ENCODE results near the gene NEURL1.
"Not testable (repeated sequence)": the region's sequence is repeated elsewhere in the genome, so short reads cannot be mapped to it uniquely, and the experiment has no call there.

The NEURL1 gene

GRCh38 chr10:103513380-103514060 lies 20.0 kb downstream of the NEURL1 start:
- DNase-seq (ENCODE audit: low read depth in 3 of 3): no peak

GRCh38 chr10:103514244-103514643 lies 20.7 kb downstream of the NEURL1 start:
- no peak for DNase-seq (ENCODE audit: low read depth in 3 of 3)

- no peak for DNase-seq (ENCODE audit: low read depth in 3 of 3)
Observed at GRCh38 chr10:103517234-103518085, 24.0 kb downstream of the NEURL1 start.

GRCh38 chr10:103519798-103520197 lies 26.3 kb downstream of the NEURL1 start:
- DNase-seq (ENCODE audit: low read depth in 3 of 3): no peak

GRCh38 chr10:103522006-103522405 lies 28.5 kb downstream of the NEURL1 start:
- DNase-seq (ENCODE audit: low read depth in 3 of 3): not testable (repeated sequence)

- no peak for DNase-seq (ENCODE audit: low read depth in 3 of 3)
Observed at GRCh38 chr10:103523683-103524082, 30.2 kb downstream of the NEURL1 start.

GRCh38 chr10:103525901-103526300 lies 32.4 kb downstream of the NEURL1 start:
- DNase-seq (ENCODE audit: low read depth in 3 of 3): no peak

GRCh38 chr10:103527476-103527875 lies 34.0 kb downstream of the NEURL1 start:
- DNase-seq (ENCODE audit: low read depth in 3 of 3): not testable (repeated sequence)

GRCh38 chr10:103528549-103528948 lies 35.0 kb downstream of the NEURL1 start:
- no peak for DNase-seq (ENCODE audit: low read depth in 3 of 3)

GRCh38 chr10:103529539-103529938 lies 36.0 kb downstream of the NEURL1 start:
- no peak for DNase-seq (ENCODE audit: low read depth in 3 of 3)

GRCh38 chr10:103533827-103534226 lies 40.3 kb downstream of the NEURL1 start:
- no peak for DNase-seq (ENCODE audit: low read depth in 3 of 3)

- no peak for DNase-seq (ENCODE audit: low read depth in 3 of 3)
Observed at GRCh38 chr10:103534621-103535498, 41.4 kb downstream of the NEURL1 start.

- DNase-seq (ENCODE audit: low read depth in 3 of 3): no peak
Observed at GRCh38 chr10:103535595-103535994, 42.1 kb downstream of the NEURL1 start.

GRCh38 chr10:103539751-103540150 lies 46.2 kb downstream of the NEURL1 start:
- DNase-seq (ENCODE audit: low read depth in 3 of 3): no peak

- no peak for DNase-seq (ENCODE audit: low read depth in 3 of 3)
Observed at GRCh38 chr10:103540722-103541121, 47.2 kb downstream of the NEURL1 start.

- DNase-seq (ENCODE audit: low read depth in 3 of 3): no peak
Observed at GRCh38 chr10:103541616-103542015, 48.1 kb downstream of the NEURL1 start.

- DNase-seq (ENCODE audit: low read depth in 3 of 3): no peak
Observed at GRCh38 chr10:103542764-103543616, 49.5 kb downstream of the NEURL1 start.

GRCh38 chr10:103543617-103544525 lies 50.4 kb downstream of the NEURL1 start:
- DNase-seq (ENCODE audit: low read depth in 3 of 3): no peak

GRCh38 chr10:103544657-103545310 lies 51.3 kb downstream of the NEURL1 start:
- DNase-seq (ENCODE audit: low read depth in 3 of 3): no peak

GRCh38 chr10:103545366-103545765 lies 51.9 kb downstream of the NEURL1 start:
- no peak for DNase-seq (ENCODE audit: low read depth in 3 of 3)

Data from stimulated activated CD4-positive, alpha-beta T cell treated with anti-CD3 and anti-CD28 coated beads, TNF-alpha, amount 100 ng/mL, for 4 hours (primary cell).